Effector memory CD4-positive, alpha-beta T cell (primary cell): Measurements from ENCODE around the gene SETD4.

Experiments used
- DNase-seq, 3 donors: peaks; one replicate each; pipeline ENCODE4 v3.0.0-alpha.2; 2020
- H3K27ac ChIP-seq: 2 replicates; pipeline ENCODE4 v1.7.0; 2013; ENCODE audit warnings: mild to moderate bottlenecking, low read length, moderate library complexity; ENCODE audit not compliant: insufficient read depth, poor library complexity, severe bottlenecking
- H3K27me3 ChIP-seq: replicated peaks from 2 replicates; pipeline ENCODE4 v1.7.0; 2013; ENCODE audit warnings: mild to moderate bottlenecking, low read length; ENCODE audit not compliant: insufficient read depth, control insufficient read depth, poor library complexity, severe bottlenecking
- H3K36me3 ChIP-seq: 2 replicates; pipeline ENCODE4 v1.7.0; 2013; ENCODE audit warnings: mild to moderate bottlenecking, low read length, moderate library complexity; ENCODE audit not compliant: control insufficient read depth, insufficient read depth
- H3K4me1 ChIP-seq: 2 replicates; pipeline ENCODE4 v1.7.0; 2013; ENCODE audit warnings: low read length, mild to moderate bottlenecking; ENCODE audit not compliant: control insufficient read depth, insufficient read depth, poor library complexity, severe bottlenecking
- H3K4me3 ChIP-seq: 2 replicates; pipeline ENCODE4 v1.7.0; 2013; ENCODE audit warnings: low read length, low read depth, mild to moderate bottlenecking; ENCODE audit not compliant: insufficient read depth, poor library complexity, severe bottlenecking
- H3K9me3 ChIP-seq: 2 replicates; pipeline ENCODE4 v1.7.0; 2013; ENCODE audit warnings: mild to moderate bottlenecking, low read length, moderate library complexity; ENCODE audit not compliant: control insufficient read depth

SETD4 gene

GRCh38 chr21:36052860-36053714, 7.2 kb downstream of the SETD4 start:
- Histone ChIP-seq H3K27ac (no peak overlapping the region), H3K4me3 (no peak overlapping the region), H3K27me3 (no peaks in the 10 kb centered on the region), H3K4me1 (peaks cover 3% of the 10 kb centered on the region), H3K36me3 (peaks cover 55% of the 10 kb centered on the region), H3K9me3 (no peaks in the 10 kb centered on the region)
- DNase-seq: no peak

- Histone ChIP-seq H3K27me3 (no peaks in the 10 kb centered on the region), H3K27ac (no peak overlapping the region), H3K9me3 (no peaks in the 10 kb centered on the region), H3K36me3 (peaks cover 45% of the 10 kb centered on the region), H3K4me3 (no peak overlapping the region), H3K4me1 (no peaks in the 10 kb centered on the region)
- no peak for DNase-seq
These were observed 12.0 kb downstream of the SETD4 start for GRCh38 chr21:36048357-36048756.

- Histone ChIP-seq H3K9me3 (no peaks in the 10 kb centered on the region), H3K27ac (no peak overlapping the region), H3K36me3 (peaks cover 45% of the 10 kb centered on the region), H3K4me3 (no peak overlapping the region), H3K27me3 (no peaks in the 10 kb centered on the region), H3K4me1 (no peaks in the 10 kb centered on the region)
- no peak for DNase-seq
These were observed 13.2 kb downstream of the SETD4 start for GRCh38 chr21:36047139-36047538.

GRCh38 chr21:36045993-36046392, 14.3 kb downstream of the SETD4 start:
- Histone ChIP-seq H3K27ac (no peak overlapping the region), H3K27me3 (no peaks in the 10 kb centered on the region), H3K9me3 (no peaks in the 10 kb centered on the region), H3K4me1 (no peaks in the 10 kb centered on the region), H3K36me3 (peaks cover 54% of the 10 kb centered on the region), H3K4me3 (no peak overlapping the region)
- no peak for DNase-seq

- no peaks in the 10 kb centered on the region for H3K27me3 ChIP-seq
- no peaks in the 10 kb centered on the region for H3K9me3 ChIP-seq
- H3K27ac ChIP-seq: no peak overlapping the region
- no peaks in the 10 kb centered on the region for H3K4me1 ChIP-seq
- DNase-seq: no peak
- no peak overlapping the region for H3K4me3 ChIP-seq
- peaks cover 57% of the 10 kb centered on the region for H3K36me3 ChIP-seq
These were observed 16.3 kb downstream of the SETD4 start for GRCh38 chr21:36044056-36044455.

GRCh38 chr21:36041910-36042309, 18.4 kb downstream of the SETD4 start:
- Histone ChIP-seq H3K9me3 (no peaks in the 10 kb centered on the region), H3K36me3 (peaks cover 63% of the 10 kb centered on the region), H3K27me3 (no peaks in the 10 kb centered on the region), H3K27ac (no peak overlapping the region), H3K4me3 (no peak overlapping the region), H3K4me1 (no peaks in the 10 kb centered on the region)
- no peak for DNase-seq

GRCh38 chr21:36040389-36040788, 19.9 kb downstream of the SETD4 start:
- Histone ChIP-seq H3K27me3 (no peaks in the 10 kb centered on the region), H3K9me3 (no peaks in the 10 kb centered on the region)

GRCh38 chr21:36039861-36040260, 20.5 kb downstream of the SETD4 start:
- no peak overlapping the region for H3K4me3 ChIP-seq
- peaks cover 68% of the 10 kb centered on the region for H3K36me3 ChIP-seq
- H3K4me1 ChIP-seq: no peaks in the 10 kb centered on the region
- no peaks in the 10 kb centered on the region for H3K9me3 ChIP-seq
- no peaks in the 10 kb centered on the region for H3K27me3 ChIP-seq
- H3K27ac ChIP-seq: no peak overlapping the region
- no peak for DNase-seq

More at GRCh38 chr21:36040389-36040788, 19.9 kb downstream of the SETD4 start:
- Histone ChIP-seq H3K4me3 (no peak overlapping the region), H3K27ac (no peak overlapping the region), H3K4me1 (no peaks in the 10 kb centered on the region), H3K36me3 (peaks cover 69% of the 10 kb centered on the region)
- no peak for DNase-seq

GRCh38 chr21:36038701-36039497, 21.4 kb downstream of the SETD4 start:
- H3K27ac ChIP-seq: no peak overlapping the region
- no peaks in the 10 kb centered on the region for H3K4me1 ChIP-seq
- peaks cover 58% of the 10 kb centered on the region for H3K36me3 ChIP-seq
- H3K4me3 ChIP-seq: no peak overlapping the region
- DNase-seq: no peak
- no peaks in the 10 kb centered on the region for H3K27me3 ChIP-seq
- H3K9me3 ChIP-seq: no peaks in the 10 kb centered on the region

GRCh38 chr21:36035381-36035791, 24.9 kb downstream of the SETD4 start:
- Histone ChIP-seq H3K4me3 (no peak overlapping the region), H3K36me3 (peaks cover 34% of the 10 kb centered on the region)
- no peak for DNase-seq

More at GRCh38 chr21:36035381-36035791, 24.9 kb downstream of the SETD4 start:
- no peaks in the 10 kb centered on the region for H3K27me3 ChIP-seq
- no peaks in the 10 kb centered on the region for H3K9me3 ChIP-seq
- no peaks in the 10 kb centered on the region for H3K4me1 ChIP-seq
- no peak overlapping the region for H3K27ac ChIP-seq
